HG03045 (cell line): ENCODE measurements around the gene GPR37L1.

ENCODE experiments used
- ATAC-seq: cut with Tn5 transposase; IDR thresholded peaks from one replicate; pipeline ENCODE4 v1.9.1; 2021; ENCODE audit warnings: mild to moderate bottlenecking, moderate library complexity; ENCODE audit not compliant: unreplicated experiment

GPR37L1 gene, protein sequence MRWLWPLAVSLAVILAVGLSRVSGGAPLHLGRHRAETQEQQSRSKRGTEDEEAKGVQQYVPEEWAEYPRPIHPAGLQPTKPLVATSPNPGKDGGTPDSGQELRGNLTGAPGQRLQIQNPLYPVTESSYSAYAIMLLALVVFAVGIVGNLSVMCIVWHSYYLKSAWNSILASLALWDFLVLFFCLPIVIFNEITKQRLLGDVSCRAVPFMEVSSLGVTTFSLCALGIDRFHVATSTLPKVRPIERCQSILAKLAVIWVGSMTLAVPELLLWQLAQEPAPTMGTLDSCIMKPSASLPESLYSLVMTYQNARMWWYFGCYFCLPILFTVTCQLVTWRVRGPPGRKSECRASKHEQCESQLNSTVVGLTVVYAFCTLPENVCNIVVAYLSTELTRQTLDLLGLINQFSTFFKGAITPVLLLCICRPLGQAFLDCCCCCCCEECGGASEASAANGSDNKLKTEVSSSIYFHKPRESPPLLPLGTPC

DNA sequence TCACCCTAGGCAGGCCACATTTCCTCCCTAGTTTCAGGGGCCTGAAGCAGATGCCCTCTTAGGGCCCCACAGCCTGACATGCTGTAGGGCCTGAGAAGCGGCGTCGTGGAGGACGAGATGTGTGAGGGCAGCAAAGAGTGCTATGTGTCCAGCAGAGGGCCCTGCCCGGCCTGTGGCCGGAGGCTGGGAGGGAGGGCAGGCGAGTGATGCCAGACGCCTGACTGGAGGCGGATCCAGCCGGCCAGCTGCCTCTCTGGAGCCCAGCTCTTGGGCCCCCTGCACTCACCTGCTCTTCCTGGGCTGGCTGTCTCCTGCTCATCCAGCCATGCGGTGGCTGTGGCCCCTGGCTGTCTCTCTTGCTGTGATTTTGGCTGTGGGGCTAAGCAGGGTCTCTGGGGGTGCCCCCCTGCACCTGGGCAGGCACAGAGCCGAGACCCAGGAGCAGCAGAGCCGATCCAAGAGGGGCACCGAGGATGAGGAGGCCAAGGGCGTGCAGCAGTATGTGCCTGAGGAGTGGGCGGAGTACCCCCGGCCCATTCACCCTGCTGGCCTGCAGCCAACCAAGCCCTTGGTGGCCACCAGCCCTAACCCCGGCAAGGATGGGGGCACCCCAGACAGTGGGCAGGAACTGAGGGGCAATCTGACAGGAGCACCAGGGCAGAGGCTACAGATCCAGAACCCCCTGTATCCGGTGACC, at the start of gene GPR37L1:
GPR37L1 (plus strand) TSS at position 279 of the 697 bp plus-strand sequence; CDS start at position 326, 47 bp downstream.
- no peak for ATAC-seq

DNA sequence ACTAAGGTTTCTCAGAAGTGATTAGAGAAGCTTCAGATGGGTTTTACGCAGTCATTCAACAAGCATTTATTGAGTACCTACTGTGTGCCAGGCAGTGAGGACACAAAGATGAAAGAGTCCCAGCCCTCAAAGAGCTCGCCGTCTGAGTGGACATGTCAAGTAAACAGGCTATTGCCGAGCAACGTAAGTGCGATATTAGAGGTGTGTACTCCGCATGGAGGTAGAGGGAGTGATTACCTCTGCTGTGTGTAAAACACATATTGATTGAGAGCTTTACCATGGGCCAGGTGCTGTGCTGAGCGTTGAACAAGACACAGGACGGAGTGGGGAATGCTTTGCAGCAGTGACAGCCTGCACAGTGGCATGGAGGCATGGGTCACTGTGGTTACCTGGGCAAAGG, 49.5 kb upstream of the GPR37L1 start:
- no peak for ATAC-seq

DNA sequence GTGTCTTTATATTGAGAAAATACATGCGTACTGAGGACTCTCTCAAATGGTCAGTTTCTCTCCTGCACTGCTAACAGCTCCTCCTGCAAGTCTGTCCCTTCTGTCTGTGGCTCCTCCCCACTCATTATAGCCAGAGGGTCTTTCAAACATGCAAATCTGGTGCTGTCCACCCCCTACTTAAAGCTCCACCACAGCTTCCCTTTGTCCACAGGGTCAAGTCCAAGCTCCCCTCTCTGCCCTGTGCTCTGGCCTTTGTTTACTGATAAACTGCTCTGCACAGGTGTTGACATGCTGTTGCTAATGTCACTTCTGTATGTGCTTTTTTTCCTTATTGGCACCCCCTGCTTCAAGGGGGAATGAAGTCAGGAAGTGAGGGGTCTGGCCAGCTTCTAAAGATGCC, 47.7 kb upstream of the GPR37L1 start:
- no peak for ATAC-seq

DNA sequence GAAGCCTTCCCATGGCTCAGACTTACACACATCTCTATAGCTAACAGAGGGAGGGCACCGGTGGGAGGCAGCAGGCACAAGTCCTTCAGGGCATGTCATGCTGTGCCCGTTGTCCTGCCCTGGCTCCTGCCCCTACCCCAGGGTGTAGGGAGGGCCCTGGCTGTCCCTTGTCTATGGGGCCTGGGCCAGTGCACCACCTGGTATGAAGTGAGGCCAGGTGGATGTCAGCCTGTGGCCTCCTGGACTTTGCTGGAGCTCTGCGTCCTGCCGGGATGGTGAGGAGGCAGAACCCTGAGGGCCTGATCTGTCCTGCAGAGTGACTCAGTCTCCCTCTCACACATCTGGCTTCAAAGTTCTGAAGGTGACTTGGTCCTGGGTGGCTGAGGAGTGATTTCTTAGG, 47.3 kb upstream of the GPR37L1 start:
- no peak for ATAC-seq

DNA sequence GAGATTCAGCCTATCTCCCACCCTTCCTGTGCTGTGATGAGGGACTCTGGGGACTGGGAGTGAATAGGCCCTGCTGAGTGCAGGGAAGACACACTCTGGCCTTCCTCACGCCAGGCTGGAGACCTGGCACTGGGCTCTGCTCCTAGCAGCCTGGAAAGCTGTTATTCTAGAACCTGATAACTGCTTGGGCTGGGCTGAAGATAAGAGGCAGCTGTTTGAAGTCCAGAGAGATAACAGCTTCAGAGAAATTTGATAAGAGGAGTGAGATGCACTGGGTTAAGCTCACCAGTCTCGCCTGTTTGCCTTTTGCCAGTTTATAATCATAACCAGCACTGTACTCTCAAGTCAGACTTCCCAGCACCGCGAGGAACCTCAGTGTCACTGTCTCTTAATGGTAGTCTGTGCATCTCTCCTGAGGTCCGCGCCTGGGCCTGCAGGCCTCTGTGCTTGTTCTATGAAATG, 46.6 kb upstream of the GPR37L1 start:
- ATAC-seq, result no peak

DNA sequence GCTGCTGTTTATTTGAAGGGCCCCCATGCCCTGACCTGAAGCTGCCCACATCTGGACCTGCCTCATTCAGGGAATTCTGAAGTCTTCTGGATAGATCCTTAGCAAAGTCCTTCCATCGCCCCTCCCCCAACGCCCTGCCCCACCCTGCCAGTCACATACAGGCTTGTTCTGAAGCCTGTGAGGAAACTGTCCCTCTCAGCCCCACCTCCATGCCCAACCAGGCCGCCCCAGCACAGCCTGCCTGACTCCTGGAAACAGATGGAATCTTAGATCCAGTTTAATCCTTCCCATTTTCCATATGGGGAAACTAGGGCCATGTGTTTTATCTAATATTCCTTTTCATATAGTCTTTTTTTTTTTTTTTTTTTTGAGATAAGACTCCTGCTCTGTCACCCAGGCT, 44.5 kb upstream of the GPR37L1 start:
- no peak for ATAC-seq

DNA sequence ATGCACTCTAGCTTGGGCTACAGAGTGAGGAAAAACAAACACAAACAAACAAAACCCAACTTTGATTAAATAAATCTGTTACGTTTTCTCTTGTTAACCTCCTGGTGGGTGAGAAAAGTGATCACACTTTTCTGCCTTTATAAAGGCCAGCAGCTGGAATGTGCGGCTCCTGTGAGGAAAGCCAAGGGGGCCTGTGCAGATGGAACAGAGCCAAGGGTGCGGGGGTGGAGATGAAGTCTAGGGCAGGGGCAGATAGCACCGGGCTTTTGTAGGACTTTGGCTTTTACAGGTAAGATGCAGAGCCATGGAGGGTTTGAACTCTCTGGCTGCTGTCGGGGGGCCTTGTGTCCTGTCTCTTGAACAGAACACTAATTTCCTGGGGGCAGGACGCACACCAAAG, 40.7 kb upstream of the GPR37L1 start:
- ATAC-seq, result no peak

DNA sequence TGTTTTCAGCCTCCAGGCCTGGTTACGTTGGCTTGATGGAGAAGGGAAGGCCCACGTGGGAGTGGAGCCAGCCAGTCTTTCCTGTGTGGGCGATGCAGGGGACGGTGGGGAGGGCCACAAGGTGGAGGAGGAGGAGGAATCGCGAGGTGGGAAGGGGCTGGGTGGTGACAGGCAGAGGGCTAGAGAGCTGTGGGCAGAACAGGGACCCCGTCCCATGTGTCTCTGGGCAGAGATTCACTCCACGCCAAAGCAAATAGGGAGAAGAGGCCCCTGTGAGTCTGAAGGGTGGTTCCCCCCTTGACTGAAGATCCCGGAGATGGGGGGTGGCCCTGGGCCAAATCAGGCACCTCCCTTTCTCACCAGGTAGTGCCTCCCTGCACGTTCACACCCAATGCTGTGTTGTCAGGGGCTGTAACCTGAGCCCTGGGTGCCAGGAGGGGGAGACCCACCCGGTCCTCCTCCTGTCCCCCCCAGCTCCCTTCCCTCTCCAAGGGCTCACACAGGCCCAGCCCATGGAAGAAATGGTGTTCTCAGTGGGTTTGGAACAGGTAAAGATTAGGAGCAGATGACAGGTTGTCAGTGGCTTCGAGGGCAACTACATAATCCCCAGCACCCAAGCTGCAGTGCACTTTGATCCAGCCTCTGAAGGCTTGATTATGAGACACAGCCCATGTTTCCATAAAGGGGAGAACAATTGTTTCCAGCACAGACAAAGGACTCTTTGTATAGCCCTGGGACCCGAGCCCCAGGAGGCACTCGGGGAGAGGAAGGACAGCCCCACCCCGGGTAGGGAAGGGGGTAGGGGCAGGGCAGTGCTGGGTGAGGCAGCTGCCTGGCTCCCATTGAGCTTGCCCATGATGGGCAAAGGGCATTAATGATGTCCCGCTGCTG, 37.7 kb upstream of the GPR37L1 start:
- ATAC-seq, result no peak

DNA sequence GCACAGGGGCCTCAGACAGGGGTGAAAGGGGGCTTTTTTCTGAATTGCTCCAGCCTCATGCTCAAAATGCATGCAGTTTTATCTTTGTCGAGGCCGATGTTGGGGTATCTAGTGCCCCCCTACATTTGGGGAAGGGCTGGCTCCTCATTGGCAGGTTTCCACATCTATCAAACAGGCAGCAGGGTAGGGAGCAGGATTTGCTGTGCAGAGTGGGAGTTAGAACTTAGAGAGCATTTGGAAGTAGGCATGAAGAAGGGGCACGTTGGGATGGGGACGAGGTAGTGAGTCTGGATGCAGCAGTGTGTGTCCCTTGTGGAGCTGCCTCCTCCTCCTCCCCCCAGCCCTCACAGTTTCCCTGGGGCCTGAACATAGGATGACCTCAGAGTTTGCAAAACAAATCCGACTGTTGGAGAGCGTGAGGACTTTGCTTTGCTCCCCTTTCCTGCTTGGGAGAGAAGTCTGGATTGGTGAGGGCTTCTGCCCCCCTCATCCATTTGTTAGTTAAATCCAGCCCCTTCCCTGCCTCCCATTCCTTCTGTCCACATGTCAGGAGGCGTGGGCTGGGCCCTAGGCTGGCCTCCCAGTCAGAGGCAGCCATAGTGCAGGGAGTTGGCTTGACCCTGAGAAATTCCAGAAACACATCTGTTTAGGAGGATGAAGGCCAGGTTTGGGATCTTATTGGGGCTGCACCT, 36.9 kb upstream of the GPR37L1 start:
- no peak for ATAC-seq

DNA sequence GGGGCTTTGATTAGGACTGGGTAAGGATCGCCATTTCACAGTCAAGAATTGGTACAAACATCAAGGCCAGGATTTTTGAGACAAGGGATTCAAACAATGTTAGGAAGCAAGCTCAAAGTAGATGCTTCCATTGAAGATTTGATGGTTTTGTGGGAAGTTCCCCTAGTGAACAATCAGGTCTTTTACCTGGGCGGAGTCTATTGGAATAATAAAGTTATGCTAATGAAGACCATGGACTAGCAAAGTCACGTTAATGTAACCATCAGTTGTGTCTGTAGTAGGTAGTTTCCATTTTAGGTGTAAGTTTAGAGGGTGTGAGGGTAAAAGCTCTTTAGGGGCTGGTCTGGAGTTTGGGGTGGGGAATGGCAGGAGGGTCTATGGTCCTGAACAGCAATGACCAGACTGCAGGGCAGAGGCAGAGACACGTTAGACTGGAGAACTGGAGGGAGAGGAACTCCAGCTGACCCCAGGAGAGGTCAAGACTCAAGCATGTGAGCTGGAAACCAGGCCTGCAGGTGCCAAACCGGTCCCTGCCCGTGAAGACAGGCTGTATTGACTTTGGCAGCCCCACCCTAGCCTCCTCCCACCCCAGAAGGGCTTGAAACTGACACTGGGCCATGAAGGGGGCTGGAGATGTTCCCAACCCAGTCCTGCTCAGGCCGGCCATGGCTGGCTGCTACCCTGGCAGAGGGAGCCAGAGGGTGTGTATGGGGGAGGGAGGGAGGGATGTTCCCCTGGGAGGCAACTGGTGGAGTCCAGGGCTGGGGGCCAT, 36.0 kb upstream of the GPR37L1 start:
- ATAC-seq, result no peak

DNA sequence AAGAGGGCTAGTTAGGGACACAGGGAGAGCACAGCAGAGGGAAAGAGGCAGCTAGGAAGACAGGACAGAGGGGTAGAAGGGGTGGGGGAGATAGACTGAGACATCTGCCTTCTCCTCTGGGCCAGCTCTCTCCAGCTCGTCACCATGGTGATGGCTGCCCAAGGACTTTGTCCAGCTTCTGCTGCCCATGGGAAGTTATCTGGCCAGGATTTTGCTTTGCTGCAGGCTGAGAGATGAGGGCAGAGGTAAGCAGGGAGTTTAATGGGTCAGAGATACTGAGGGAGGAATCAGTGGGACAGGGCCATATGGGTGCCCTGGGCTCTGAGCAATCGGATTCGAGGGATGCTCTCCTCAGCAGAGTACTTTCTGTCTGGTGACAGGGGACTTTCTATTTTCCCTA, 34.5 kb upstream of the GPR37L1 start:
- no peak for ATAC-seq

DNA sequence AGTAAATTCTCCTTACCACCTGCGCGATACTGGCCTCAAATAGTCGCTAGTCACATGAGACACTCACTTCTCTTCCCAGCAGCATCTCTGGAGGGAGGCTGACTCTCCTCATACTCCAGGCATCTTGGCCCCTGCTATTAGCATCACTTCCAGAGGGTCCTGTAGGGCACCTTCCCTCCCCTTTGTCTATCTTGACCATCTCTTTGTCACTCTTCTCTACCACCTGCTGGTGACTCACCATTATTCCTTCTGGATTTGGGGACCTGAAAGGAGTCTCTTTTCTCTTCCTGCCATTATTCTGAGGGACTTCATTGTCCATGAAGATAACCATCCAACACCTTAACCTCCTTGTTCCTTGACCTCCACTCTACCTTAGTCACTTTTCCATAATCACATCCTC, 31.7 kb upstream of the GPR37L1 start:
- no peak for ATAC-seq

DNA sequence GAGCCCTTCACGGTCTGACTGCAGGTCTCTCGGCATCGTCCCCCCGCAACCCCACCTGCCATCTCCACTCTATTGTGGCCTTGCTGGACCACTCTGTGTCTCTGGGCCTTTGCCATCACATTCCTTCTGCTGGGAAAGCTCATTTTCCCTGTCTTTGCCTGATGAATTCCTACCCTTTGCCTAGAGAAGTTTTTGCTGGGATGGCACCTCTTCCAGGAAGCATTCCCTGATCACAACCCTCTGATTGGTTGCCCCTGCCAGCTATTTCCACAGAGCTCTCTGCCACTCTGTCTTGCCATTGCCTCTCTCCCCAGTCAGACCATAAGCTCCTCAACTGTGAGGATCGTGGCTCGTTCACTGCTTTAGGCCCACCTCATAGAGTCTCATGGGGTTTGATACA, 28.9 kb upstream of the GPR37L1 start:
- ATAC-seq, result no peak

DNA sequence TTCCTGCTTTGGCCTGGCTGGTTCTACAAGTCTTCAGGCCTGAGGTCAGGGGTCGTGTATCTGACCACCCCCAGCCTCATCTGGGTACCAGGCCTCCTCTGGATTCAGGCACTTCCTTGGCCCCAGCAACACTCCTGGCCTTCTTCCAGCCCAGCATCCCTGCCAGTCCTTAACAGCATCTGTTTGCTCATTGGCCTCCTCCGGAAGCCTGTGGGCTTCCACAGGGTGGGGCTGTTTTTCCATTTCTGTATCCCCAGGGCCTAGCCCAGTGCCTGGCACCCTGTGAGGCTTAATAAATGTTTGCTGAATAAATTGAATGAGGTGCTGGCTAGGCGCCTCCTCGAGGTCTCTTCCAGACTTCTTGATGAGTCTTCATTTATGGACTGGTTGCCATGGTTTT, 21.5 kb upstream of the GPR37L1 start:
- no peak for ATAC-seq

DNA sequence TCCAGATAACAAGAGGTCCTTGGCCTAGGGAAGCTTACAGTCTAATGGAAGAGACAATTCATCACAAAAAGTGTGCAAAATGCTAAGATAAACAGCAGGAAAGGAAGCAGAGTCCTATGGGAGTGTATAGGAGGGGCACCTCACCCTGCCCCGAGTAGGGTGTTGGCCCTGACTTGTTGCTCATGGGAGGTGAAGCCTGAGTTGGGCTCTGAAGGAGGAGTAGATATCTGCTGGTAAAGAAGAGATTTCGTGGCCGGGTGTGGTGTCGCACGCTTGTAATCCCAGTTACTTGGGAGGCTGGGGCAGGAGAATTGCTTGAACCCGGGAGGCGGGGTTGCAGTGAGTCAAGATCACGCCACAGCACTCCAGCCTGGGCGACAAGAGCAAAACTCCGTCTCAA, 18.6 kb upstream of the GPR37L1 start:
- ATAC-seq, result no peak

DNA sequence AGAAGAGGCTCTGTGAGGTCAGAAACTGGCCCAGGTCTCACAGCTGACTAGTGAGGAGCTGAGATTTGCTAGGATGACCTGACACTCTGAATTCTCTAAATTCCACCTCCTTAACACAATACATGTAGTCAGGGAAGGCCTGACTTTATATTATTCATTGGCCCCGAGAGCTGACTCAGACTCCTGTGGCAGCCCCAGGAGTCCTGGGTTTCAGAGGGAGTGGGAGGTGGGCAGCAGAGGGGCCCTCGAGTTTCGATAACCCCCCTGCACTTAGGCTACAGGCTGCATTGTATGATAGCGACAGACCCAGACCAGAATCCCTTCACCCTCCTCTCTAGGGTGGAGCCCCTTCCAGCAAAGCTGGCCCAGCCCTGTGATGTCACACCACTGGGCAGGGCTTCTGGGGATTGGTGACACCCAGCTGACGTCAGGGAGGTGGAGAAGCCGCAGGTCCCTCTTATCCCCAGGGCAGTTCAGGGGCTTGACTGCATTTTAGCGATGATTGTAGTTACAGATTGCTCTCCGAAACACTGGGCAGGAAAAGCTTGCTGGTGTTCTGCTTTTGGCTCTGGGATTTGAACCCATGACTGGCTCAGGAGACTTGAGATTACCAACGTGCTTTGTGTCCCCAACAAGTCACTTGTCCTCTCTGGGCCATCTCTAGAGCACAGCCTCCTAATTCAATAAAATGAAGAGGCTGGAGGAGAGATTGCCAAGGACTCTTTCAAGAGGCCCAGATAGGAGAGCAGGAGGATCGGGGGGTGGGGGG, 17.0 kb upstream of the GPR37L1 start:
- ATAC-seq, result no peak

DNA sequence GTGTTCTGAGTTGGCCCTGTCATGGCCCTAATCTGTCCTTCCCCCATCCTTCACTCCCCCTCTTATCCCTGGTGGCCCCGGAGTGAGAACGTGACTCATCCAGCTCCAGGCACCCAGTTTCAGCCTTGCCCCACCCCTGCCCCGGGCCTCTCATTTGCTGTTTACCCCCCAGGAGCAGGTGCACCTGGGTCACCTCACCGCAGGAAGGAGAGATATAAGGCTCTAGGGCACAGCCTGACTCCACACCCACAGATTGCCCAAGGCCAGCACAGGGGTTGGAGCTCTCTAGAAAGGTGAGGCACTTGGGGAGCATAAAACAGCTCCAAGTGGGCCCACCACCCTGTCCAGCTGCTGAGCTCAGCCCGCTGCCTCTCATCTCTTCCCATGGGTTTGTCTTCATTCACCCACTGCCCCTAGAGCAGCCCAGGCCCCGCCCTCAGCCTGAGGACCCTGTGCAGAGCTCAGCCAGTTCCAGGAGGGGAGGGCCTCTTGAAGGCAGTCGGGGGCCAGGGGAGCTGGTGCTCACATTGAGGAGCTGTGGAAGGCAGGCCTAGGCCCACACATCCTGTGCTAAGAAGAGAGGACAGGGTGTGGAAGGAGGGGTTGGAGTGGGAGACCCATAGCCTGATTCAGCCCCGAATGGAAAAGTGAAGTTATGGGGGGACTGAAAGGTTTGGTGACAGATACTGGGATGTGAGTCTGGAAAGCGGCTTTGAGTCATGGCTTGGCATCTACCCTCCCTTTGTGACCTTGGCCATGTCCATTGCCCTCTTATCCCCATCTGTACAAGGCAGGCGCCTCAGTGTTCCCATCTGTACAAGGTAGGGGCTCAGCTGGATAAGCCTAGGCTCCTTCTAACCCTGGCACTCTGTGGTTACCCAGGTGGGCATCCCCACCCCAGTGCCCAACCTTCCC, 16.1 kb upstream of the GPR37L1 start:
- ATAC-seq, result no peak

DNA sequence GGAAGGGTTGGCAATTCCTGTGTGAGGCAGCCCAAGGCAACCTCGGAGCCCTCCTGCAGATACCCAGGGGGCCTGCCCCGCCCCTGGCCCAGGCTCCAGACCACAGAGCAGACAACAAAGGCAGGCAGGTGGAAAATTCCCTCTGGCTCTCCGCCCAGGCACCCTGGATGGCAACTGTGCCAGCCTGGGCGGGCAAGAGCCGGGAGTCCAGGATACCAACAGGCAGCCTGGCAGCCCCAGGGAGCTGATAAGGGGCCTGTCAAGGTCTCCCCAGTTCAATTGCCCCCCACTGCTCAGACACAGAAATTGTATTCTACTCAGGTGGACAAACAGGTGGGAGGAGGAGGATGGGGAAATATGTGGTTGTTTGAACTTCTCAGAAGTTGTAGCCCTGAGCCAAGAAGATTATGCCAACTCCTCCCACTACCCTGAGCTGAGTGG, 15.4 kb upstream of the GPR37L1 start:
- ATAC-seq, result no peak
